ENCODE data around the gene RHEB.

Gene RHEB

DNA sequence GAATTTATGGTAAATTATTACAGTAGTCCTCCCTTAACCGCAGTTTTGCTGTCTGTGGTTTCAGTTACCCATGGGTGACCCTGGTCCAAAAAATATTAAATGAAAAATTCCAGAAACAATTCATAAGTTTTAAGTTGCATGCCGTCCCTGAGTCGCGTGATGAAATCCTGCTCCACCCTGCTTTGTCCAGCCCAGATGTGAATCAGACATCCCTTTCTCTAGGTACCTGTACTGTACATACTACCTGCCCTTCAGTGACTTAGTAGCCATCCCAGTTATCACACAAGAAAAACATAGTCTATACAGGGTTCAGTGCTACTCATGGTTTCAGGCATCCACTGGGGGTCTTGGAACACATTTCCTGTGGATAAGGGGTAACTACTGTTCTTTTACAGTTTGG is 20.5 kb upstream of the RHEB start:
- ATAC-seq, result no peak
- TF ChIP-seq ESRRG (CRISPR knock-in tag; IDR thresholded peaks at IDR 0.05) (no peak), TOX (CRISPR knock-in tag; IDR thresholded peaks at IDR 0.05; ENCODE audit: borderline replicate concordance) (no peak), GLIS3 (CRISPR knock-in tag; IDR thresholded peaks at IDR 0.05) (no peak), ZFP30 (CRISPR knock-in tag; IDR thresholded peaks at IDR 0.05) (no peak), CSDC2 (CRISPR knock-in tag; IDR thresholded peaks at IDR 0.05) (no peak), ZC3H10 (CRISPR knock-in tag; IDR thresholded peaks at IDR 0.05) (no peak), SNAI2 (CRISPR knock-in tag; IDR thresholded peaks at IDR 0.05) (no peak), ZNF8 (CRISPR knock-in tag; IDR thresholded peaks at IDR 0.05) (no peak), OSR1 (CRISPR knock-in tag; IDR thresholded peaks at IDR 0.05) (no peak), RARB (CRISPR knock-in tag; IDR thresholded peaks at IDR 0.05) (no peak), TCF4 (CRISPR knock-in tag; IDR thresholded peaks at IDR 0.05; ENCODE audit: borderline replicate concordance) (no peak), BACH2 (CRISPR knock-in tag; IDR thresholded peaks at IDR 0.05; ENCODE audit: borderline replicate concordance) (no peak), PPARA (CRISPR knock-in tag; IDR thresholded peaks at IDR 0.05; ENCODE audit: borderline replicate concordance) (no peak)
- TF ChIP-seq, protein P1, sequence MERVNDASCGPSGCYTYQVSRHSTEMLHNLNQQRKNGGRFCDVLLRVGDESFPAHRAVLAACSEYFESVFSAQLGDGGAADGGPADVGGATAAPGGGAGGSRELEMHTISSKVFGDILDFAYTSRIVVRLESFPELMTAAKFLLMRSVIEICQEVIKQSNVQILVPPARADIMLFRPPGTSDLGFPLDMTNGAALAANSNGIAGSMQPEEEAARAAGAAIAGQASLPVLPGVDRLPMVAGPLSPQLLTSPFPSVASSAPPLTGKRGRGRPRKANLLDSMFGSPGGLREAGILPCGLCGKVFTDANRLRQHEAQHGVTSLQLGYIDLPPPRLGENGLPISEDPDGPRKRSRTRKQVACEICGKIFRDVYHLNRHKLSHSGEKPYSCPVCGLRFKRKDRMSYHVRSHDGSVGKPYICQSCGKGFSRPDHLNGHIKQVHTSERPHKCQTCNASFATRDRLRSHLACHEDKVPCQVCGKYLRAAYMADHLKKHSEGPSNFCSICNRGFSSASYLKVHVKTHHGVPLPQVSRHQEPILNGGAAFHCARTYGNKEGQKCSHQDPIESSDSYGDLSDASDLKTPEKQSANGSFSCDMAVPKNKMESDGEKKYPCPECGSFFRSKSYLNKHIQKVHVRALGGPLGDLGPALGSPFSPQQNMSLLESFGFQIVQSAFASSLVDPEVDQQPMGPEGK (CRISPR knock-in tag; IDR thresholded peaks at IDR 0.05; ENCODE audit: borderline replicate concordance), result no peak
- TF ChIP-seq, protein P2, sequence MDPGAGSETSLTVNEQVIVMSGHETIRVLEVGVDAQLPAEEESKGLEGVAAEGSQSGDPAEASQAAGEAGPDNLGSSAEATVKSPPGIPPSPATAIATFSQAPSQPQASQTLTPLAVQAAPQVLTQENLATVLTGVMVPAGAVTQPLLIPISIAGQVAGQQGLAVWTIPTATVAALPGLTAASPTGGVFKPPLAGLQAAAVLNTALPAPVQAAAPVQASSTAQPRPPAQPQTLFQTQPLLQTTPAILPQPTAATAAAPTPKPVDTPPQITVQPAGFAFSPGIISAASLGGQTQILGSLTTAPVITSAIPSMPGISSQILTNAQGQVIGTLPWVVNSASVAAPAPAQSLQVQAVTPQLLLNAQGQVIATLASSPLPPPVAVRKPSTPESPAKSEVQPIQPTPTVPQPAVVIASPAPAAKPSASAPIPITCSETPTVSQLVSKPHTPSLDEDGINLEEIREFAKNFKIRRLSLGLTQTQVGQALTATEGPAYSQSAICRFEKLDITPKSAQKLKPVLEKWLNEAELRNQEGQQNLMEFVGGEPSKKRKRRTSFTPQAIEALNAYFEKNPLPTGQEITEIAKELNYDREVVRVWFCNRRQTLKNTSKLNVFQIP (CRISPR knock-in tag; IDR thresholded peaks at IDR 0.05; ENCODE audit: borderline replicate concordance, low read depth), result no peak
- TF ChIP-seq, protein P3, sequence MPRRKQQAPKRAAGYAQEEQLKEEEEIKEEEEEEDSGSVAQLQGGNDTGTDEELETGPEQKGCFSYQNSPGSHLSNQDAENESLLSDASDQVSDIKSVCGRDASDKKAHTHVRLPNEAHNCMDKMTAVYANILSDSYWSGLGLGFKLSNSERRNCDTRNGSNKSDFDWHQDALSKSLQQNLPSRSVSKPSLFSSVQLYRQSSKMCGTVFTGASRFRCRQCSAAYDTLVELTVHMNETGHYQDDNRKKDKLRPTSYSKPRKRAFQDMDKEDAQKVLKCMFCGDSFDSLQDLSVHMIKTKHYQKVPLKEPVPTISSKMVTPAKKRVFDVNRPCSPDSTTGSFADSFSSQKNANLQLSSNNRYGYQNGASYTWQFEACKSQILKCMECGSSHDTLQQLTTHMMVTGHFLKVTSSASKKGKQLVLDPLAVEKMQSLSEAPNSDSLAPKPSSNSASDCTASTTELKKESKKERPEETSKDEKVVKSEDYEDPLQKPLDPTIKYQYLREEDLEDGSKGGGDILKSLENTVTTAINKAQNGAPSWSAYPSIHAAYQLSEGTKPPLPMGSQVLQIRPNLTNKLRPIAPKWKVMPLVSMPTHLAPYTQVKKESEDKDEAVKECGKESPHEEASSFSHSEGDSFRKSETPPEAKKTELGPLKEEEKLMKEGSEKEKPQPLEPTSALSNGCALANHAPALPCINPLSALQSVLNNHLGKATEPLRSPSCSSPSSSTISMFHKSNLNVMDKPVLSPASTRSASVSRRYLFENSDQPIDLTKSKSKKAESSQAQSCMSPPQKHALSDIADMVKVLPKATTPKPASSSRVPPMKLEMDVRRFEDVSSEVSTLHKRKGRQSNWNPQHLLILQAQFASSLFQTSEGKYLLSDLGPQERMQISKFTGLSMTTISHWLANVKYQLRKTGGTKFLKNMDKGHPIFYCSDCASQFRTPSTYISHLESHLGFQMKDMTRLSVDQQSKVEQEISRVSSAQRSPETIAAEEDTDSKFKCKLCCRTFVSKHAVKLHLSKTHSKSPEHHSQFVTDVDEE (CRISPR knock-in tag; IDR thresholded peaks at IDR 0.05), result no peak

DNA sequence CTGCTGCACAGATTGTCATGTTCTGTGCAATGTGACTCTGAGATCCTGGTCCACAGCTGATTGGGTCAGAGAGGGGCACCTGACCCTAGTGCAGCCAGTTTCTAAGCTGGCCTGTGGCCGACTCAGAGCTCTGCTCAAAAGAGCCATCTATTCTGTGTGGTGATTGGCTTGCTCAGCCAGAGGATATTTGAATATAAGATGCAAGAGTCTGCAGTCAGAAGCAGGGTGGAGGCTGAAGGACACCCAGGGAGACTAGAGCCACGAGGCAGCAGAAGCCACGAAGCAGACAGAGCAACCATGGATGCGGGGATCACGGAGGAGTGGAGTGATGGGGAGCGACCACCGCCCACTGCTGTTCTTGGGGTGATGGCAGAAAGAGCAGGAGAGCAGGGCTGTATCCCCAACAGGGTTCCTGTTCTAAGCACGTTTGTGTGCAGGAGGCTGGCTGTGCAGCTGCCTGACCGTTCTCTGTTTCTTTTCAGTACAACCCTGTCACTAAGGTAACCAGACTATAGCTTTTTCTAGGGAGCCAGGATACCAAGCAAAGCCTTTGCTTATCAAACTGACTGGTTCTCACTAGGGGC is 19.5 kb upstream of the RHEB start:
- no peak for TF ChIP-seq RARB (CRISPR knock-in tag; IDR thresholded peaks at IDR 0.05)
- TF ChIP-seq, protein P1 (CRISPR knock-in tag; IDR thresholded peaks at IDR 0.05; ENCODE audit: borderline replicate concordance), result no peak
- peak; percentile 91 for ATAC-seq

DNA sequence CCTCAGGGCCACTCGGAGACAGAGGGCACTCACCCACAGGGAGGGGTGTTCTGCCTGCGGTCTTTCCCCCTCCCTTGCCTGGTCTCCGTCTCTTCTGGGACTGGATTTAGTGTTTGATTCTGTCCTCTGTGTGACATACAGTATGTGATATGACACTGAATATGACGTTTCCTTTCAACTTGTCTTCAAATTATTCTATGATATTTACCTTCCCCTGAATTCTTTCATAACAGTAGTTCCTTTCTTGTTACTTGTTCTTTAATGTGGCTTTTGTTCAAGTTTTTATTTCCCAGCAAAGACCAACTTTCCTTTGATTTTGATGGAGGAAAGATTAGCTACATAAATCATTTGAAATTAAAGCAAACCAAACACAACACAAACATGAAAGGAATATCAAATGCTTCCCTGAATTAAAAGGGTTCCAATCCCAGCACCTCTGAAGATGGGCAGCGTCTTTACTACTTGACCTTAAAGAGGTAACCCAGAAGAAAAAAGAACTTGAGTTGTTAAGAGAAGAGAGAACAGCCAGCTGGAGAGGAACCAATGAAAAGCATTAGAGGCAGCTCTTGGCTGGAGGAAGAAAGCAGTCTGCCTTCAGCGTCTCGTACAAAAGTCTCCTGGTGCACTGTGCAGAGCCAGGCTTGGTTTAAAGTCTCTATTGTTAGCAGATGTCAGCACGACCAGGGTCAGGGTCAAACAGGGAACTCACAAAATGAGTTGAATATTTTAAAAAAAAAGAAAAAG is 18.3 kb upstream of the RHEB start:
- TF ChIP-seq, protein P1 (CRISPR knock-in tag; IDR thresholded peaks at IDR 0.05; ENCODE audit: borderline replicate concordance), result no peak
- TF ChIP-seq ESRRG (CRISPR knock-in tag; IDR thresholded peaks at IDR 0.05) (no peak), ZFP3 (CRISPR knock-in tag; IDR thresholded peaks at IDR 0.05) (no peak), GLIS3 (CRISPR knock-in tag; IDR thresholded peaks at IDR 0.05) (no peak), CSDC2 (CRISPR knock-in tag; IDR thresholded peaks at IDR 0.05) (no peak), ZFP30 (CRISPR knock-in tag; IDR thresholded peaks at IDR 0.05) (no peak), TOX (CRISPR knock-in tag; IDR thresholded peaks at IDR 0.05; ENCODE audit: borderline replicate concordance) (no peak), ZNF565 (CRISPR knock-in tag; conservative IDR thresholded peaks at IDR 0.05; ENCODE audit: low read depth) (no peak), ZNF8 (CRISPR knock-in tag; IDR thresholded peaks at IDR 0.05) (no peak), ISL1 (CRISPR knock-in tag; IDR thresholded peaks at IDR 0.05) (no peak)
- TF ChIP-seq, protein P4, sequence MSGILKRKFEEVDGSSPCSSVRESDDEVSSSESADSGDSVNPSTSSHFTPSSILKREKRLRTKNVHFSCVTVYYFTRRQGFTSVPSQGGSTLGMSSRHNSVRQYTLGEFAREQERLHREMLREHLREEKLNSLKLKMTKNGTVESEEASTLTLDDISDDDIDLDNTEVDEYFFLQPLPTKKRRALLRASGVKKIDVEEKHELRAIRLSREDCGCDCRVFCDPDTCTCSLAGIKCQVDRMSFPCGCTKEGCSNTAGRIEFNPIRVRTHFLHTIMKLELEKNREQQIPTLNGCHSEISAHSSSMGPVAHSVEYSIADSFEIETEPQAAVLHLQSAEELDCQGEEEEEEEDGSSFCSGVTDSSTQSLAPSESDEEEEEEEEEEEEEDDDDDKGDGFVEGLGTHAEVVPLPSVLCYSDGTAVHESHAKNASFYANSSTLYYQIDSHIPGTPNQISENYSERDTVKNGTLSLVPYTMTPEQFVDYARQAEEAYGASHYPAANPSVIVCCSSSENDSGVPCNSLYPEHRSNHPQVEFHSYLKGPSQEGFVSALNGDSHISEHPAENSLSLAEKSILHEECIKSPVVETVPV (CRISPR knock-in tag; IDR thresholded peaks at IDR 0.05), result no peak
- TF ChIP-seq, protein P2 (CRISPR knock-in tag; IDR thresholded peaks at IDR 0.05; ENCODE audit: borderline replicate concordance, low read depth), result no peak
- TF ChIP-seq, protein P5, sequence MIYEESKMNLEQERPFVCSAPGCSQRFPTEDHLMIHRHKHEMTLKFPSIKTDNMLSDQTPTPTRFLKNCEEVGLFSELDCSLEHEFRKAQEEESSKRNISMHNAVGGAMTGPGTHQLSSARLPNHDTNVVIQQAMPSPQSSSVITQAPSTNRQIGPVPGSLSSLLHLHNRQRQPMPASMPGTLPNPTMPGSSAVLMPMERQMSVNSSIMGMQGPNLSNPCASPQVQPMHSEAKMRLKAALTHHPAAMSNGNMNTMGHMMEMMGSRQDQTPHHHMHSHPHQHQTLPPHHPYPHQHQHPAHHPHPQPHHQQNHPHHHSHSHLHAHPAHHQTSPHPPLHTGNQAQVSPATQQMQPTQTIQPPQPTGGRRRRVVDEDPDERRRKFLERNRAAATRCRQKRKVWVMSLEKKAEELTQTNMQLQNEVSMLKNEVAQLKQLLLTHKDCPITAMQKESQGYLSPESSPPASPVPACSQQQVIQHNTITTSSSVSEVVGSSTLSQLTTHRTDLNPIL (CRISPR knock-in tag; IDR thresholded peaks at IDR 0.05; ENCODE audit: low read depth), result no peak
- ATAC-seq, result peak; percentile 35; the same call in 2 of the 3 replicates
